ENCODE results near the gene NES. TPM values are rescaled to one million over a fixed set of nuclear protein-coding genes. Genes with fewer than 3 reads are reported as not detected.

Gene NES
- total and polyA plus RNA-seq, 2 of the 8 experiments (the other 6 are each of a cell fraction or from before 2014, with no cell fraction given), result 13.3 to 135 TPM

DNA sequence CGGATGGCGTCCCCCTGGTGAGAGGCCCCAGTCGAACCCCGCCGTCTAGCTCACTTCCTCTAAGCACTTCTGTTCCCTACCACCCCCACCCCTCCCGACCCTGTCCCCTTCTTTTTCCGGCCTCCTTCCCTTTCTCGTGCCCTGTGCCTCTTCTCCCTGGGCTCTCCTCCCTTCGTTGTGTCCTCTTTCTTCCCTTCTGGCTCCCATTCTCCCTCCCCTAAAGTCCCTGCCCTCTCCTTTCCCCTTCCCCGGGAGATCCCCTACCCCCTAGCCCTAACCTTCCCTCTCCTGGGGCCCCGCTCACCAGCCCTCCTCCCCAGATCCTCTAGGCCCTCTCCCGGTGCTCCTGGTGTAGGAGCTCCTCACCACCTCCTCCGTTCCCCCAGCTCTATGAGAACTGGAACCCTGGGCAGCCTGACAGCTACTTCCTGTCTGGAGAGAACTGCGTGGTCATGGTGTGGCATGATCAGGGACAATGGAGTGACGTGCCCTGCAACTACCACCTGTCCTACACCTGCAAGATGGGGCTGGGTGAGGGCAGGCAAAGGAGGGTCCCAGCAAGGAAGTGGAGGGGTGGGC, 19.4 kb downstream of the NES start:
- H3K27ac ChIP-seq (ENCODE audit: low read depth, low read length), result no peak overlapping the region
- no peaks in the 10 kb centered on the region for H4K20me1 ChIP-seq (replicated peaks in 1 of 2; ENCODE audit: control insufficient read depth in 1 of 2, insufficient read depth in 2 of 2, low read length in 2 of 2)
- no peak overlapping the region for H2BK120ac ChIP-seq (replicated peaks; ENCODE audit: low read depth, low read length)
- CTCF ChIA-PET (ENCODE audit: partially characterized antibody), result interaction anchor here (0.7 to 66.0 kb wide), 13 partner anchors 10 to 268 kb away, joined by 3 to 4284 read pairs (median 4); partner anchors contain the start of genes BCAN, CRABP2, HAPLN2 and ISG20L2
- peak overlapping the region in 2 of 4 experiments; percentile 56 to 58; a peak in 4 of 8 replicates for H3K4me3 ChIP-seq (ENCODE audit: extremely low read depth in 1 of 4, insufficient read depth in 2 of 4, low read depth in 3 of 4, low read length in 4 of 4)
- POLR2A ChIA-PET (ENCODE audit: partially characterized antibody), result interaction anchor here (2.1 to 12.0 kb wide), 5 partner anchors 10 to 48 kb away, joined by 7 to 419 read pairs (median 10); partner anchors contain the start of genes CRABP2 and NES
- H3K14ac ChIP-seq (ENCODE audit: insufficient read length), result no peak overlapping the region
- peaks cover 18 to 31% (median 28%) of the 10 kb centered on the region in 4 experiments for H3K4me1 ChIP-seq (replicated peaks in 1 of 4; ENCODE audit: control insufficient read depth in 3 of 4, insufficient read depth in 4 of 4, low read length in 3 of 4)
- no peak overlapping the region for H4K5ac ChIP-seq (ENCODE audit: insufficient read length, low read depth, low read length)
- H2AK5ac ChIP-seq (ENCODE audit: low read depth, low read length), result peak overlapping the region; percentile 54; the same call in 1 of the 2 replicates
- no peak overlapping the region for H2AFZ ChIP-seq (ENCODE audit: low read length)
- H3K18ac ChIP-seq (ENCODE audit: extremely low read depth, low read length), result no peak overlapping the region
- no peaks in the 10 kb centered on the region for H3K36me3 ChIP-seq (ENCODE audit: control insufficient read depth in 2 of 4, insufficient read depth in 4 of 4, low read length in 3 of 4)
- H4K8ac ChIP-seq (ENCODE audit: extremely low read depth, insufficient read depth, low read length), result peak overlapping the region; percentile 63
- no peak overlapping the region for H3K56ac ChIP-seq (replicated peaks; ENCODE audit: insufficient read length, low read depth, low read length)
- peak overlapping the region; percentile 0; the same call in 1 of the 2 replicates for H2BK15ac ChIP-seq (ENCODE audit: low read length)
- no peaks in the 10 kb centered on the region for H3K79me2 ChIP-seq (ENCODE audit: control insufficient read depth in 1 of 2, insufficient read depth in 2 of 2, low read length in 2 of 2)
- 0 out of 2 replicates have a peak overlapping the region, but pooled peaks have one; percentile 52 for H2BK12ac ChIP-seq (ENCODE audit: low read depth, low read length)
- peak overlapping the region; percentile 68 to 82 for H3K4me2 ChIP-seq (ENCODE audit: insufficient read depth in 1 of 2, low read depth in 2 of 2, low read length in 2 of 2)
- H3K27me3 ChIP-seq (replicated peaks in 1 of 4; ENCODE audit: control insufficient read depth in 3 of 4, extremely low read depth in 1 of 4, insufficient read depth in 3 of 4, low read length in 3 of 4), result peaks cover 2 to 49% (median 34%) of the 10 kb centered on the region in 4 experiments
- 59% methylated on average over 7 of the region's 15 CpGs; no CpG with 5 or more reads in 1 of the 2 experiments for WGBS, 2 experiments (ENCODE audit: extremely low coverage in 1 of 2, insufficient coverage in 1 of 2, insufficient read length in 1 of 2, insufficient replicate concordance in 2 of 2, low coverage in 1 of 2, low lambda C conversion rate in 2 of 2, missing lambda C conversion rate in 1 of 2)
- H3K79me1 ChIP-seq (ENCODE audit: low read depth, low read length), result no peaks in the 10 kb centered on the region
- H2BK20ac ChIP-seq (ENCODE audit: low read length), result no peak overlapping the region
- no peak for FAIRE-seq
- no peak overlapping the region for H3K9ac ChIP-seq (replicated peaks in 1 of 4; ENCODE audit: extremely low read depth in 1 of 4, low read depth in 3 of 4, low read length in 3 of 4)
- no peak overlapping the region for H4K91ac ChIP-seq (replicated peaks; ENCODE audit: insufficient read length, low read length)
- no peak overlapping the region for H3K23ac ChIP-seq (ENCODE audit: insufficient read length)
- no peak overlapping the region for H2BK5ac ChIP-seq (ENCODE audit: low read depth, low read length)
- H3K23me2 ChIP-seq (ENCODE audit: low read depth, low read length), result peaks cover 11% of the 10 kb centered on the region
- DNase-seq (ENCODE audit: low read depth in 1 of 2, low spot score in 2 of 2), result no peak
- H3K4ac ChIP-seq (replicated peaks; ENCODE audit: insufficient read length, low read depth, low read length), result no peak overlapping the region
- no peaks in the 10 kb centered on the region for H3K9me3 ChIP-seq (ENCODE audit: insufficient read depth in 2 of 2, low read depth in 1 of 2, low read length in 1 of 2)
- TF ChIP-seq KDM5A (IDR thresholded peaks at IDR 0.05; ENCODE audit: low read length) (no peak), CEBPB (IDR thresholded peaks at IDR 0.05; ENCODE audit: low read depth, low read length) (no peak), CBX8 (IDR thresholded peaks at IDR 0.05; ENCODE audit: borderline replicate concordance, low read depth, low read length) (no peak), SIX5 (IDR thresholded peaks at IDR 0.05; ENCODE audit: low read depth, low read length) (no peak), MAFK (IDR thresholded peaks at IDR 0.05; ENCODE audit: low read depth, low read length) (no peak), CBX5 (IDR thresholded peaks at IDR 0.05; ENCODE audit: low read depth, low read length) (no peak), POU5F1 (IDR thresholded peaks at IDR 0.05; ENCODE audit: low read depth, low read length) (no peak), KDM4A (IDR thresholded peaks at IDR 0.05; ENCODE audit: low read depth, low read length, severe bottlenecking) (no peak), SP4 (IDR thresholded peaks at IDR 0.05; ENCODE audit: low read length) (no peak), GTF2F1 (IDR thresholded peaks at IDR 0.05; ENCODE audit: borderline replicate concordance, low read depth, low read length) (no peak)
- TF ChIP-seq, protein P1, sequence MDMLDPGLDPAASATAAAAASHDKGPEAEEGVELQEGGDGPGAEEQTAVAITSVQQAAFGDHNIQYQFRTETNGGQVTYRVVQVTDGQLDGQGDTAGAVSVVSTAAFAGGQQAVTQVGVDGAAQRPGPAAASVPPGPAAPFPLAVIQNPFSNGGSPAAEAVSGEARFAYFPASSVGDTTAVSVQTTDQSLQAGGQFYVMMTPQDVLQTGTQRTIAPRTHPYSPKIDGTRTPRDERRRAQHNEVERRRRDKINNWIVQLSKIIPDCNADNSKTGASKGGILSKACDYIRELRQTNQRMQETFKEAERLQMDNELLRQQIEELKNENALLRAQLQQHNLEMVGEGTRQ (IDR thresholded peaks at IDR 0.05; ENCODE audit: low read length), result no peak
